Measurements from ENCODE around the gene MRPL43.

- TF ChIP-seq POLR2A (IDR thresholded peaks at IDR 0.05) (no peak), CTCF (IDR thresholded peaks at IDR 0.05) (no peak), EP300 (IDR thresholded peaks at IDR 0.05) (no peak)
These were observed 11.1 kb upstream of the MRPL43 start for GRCh38 chr10:100998183-100998990.

Data from ovary (tissue), 3 donors.